HG02759 (cell line): Measurements from ENCODE around the gene TMEM94.
"Not testable (repeated sequence)": the region's sequence is repeated elsewhere in the genome, so short reads cannot be mapped to it uniquely, and the experiment has no call there.

Experiments
- ATAC-seq: cut with Tn5 transposase; IDR thresholded peaks from one replicate; pipeline ENCODE4 v1.9.1; 2021; ENCODE audit warnings: mild to moderate bottlenecking, moderate library complexity; ENCODE audit not compliant: unreplicated experiment

Gene TMEM94

DNA sequence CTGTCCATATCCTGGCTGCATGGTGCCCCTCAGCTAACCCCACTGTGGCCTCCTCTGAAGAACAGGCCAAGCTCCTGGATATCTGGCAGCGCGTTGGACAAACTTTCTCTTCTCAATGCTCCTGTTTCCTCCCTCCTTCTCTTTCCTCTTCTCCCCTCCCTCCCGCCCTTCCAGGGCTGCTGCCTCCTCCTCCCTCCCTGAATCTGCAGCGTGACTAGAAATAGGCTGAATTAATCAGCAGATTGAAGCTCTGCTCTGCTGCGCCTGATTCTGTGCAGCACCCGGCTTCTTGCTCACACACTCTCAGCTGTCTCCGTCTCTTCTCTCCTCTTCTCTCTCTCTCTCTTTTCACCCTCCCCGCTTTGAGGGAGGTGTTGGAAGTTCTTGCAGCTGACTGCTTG lies 19.8 kb downstream of the TMEM94 start:
- no peak for ATAC-seq

DNA sequence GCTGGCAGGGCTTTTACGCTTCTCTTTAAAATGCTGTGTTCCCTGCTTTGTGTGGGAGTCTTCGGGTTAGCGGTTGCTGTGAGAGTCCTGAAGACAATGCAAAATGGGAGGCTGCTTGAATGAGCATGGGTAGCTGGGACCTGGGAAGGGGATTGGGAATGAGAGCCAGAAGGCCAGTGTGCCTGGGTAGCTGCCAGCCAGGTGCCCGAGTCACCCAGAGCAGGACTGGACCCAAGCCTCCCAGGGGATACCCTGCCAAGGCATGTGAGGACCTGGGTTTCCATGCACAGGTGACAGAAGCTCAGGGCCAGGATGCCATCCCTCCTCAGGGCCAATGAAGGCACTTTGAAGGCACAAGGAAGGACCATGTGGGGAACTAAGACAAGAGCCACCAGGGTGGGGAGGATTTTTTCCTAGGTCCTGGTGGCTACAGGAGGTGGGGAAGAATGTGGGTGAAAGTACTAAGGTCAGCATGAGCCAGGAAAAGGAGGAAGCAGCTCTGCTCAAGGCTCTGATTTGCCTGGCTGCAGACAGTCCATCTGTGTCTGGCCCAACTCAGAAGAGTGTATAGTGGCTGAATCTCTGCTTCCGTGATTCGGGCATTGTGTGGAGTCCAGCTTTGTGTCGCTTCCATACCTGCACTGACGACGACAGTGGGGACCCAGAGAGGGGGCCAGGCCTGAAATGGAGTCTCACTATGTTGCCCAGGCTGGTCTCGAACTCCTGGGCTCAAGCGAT lies 20.5 kb downstream of the TMEM94 start:
- ATAC-seq: no peak

DNA sequence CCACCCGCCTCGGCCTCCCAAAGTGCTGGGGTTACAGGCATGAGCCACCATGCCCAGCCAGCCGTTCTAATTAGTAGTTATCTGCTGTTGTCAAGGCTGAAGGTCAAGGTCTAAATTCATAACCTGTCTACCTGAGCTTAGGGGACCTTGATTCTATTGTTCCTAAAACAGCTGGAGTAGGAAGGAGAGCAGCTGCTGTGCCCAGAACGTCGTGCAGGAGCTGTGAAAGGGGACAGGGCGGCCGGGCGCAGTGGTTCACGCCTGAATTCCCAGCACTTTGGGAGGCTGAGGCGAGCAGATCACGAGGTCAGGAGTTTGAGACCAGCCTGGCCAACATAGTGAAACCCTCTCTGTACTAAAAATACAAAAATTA lies 21.0 kb downstream of the TMEM94 start:
- not testable (repeated sequence) for ATAC-seq

DNA sequence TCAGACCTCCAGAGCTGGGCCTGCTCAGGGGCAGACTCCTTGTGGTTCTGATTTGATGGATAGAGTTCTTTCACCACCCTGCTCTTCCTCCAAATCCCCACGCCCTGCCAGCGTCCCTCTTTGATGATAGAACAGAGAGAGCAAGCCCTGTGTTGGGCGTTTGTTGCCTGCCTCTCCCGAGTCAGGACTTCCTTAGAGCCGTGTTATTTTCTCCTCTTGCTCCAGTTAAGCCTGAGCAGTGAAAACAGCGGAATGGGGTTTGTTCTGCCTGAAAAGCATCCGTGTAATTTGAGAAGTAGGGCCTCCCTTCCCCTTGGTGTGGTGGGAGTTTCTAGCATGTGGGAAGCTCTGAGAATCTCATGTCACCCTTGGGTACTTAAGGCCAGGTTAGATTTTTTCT lies 22.1 kb downstream of the TMEM94 start:
- no peak for ATAC-seq

DNA sequence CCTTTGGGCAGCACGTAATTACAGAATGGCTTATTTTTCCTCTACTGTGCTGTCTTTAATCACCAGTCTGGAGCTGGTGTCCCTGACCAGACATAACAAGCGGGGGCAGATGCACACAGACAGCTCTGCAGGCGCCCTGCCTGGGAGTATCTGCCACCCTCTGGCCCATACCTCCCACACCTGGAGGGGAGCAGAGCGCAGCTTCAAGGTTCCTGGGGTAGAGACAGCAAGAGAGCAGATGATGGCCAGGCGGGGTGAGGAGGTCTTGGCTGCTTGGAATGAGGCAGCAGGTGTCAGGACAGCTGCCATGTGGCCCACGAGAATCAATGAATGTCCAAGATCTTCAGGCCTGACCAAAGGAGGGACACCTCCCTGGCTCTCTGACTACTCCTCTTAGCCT lies 23.8 kb downstream of the TMEM94 start:
- ATAC-seq: no peak

DNA sequence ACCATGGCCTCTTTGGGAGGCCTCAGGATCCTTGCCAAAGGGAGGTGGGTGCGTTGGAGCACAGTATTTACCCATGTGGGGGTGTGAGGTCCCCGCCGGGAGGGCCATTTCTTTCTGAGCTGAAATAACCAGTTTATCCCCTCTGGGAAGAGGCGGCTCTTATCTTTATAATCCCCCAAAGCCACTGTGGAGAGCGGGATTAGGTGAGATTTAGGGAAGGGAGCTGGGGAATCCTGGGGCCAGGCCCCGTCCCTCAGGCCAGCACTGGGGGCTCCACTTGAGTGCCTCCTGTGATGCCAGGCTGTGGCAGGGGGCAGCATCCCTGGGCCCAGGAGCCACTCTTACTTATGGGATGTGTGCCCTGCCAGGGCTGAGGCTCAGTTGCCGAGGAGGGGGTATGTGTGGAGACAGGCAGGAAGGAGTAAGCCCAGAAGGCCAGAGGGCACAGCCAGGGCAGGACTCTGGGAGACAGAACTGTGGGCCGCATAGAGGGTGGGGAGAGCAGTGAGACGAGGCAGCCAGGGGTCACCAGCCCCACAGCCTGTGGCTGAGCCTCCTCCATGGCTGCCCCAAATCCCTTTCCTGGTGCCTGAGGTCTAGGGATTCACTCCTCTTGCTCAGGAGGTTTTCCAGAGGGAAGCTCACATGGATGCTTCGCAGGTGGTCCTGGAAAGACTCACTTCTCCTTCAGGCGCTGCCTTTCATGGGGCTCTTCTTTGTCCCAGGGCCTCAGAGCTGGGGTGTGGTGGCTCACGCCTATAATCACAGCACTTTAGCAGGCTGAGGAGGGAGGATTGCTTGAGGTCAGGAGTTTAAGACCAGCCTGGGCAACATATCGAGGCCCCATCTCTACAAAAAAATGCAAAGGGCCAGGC lies 25.0 kb downstream of the TMEM94 start:
- no peak for ATAC-seq

DNA sequence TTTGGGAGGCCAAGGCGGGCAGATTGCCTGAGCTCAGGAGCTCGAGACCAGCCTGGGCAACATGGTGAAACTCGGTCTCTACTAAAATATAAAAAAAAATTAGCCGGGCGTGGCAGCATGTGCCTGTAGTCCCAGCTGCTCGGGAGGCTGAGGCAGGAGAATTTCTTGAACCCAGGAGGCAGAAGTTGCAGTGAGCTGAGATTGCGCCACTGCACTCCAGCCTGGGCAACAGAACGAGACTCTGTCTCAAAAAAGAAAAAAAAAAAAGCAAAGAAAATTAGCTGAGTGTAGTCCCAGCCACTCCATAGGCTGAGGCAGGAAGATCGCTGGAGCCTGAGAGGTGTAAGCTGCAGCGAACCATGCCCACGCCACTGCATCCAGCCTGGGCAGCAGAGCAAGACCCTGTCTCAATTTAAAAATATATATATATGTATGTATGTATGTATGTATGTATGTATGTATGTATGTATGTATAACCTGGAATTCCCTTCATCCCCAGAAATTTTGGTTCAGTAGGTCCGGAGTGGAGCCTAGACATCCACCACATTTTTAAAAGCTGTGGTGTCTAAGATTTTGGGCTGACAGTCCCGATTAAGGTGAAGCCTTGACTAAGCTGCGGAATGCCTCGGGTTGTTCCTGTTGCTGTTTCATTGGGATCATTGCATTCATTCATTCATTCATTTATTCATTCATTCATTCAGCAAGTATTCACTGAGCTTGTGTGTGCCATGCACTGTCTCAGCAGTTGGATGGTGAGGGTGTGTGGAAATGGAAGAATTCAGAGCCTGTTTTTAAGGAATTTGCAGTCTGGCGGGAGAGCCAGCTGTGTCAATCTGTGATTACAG lies 25.9 kb downstream of the TMEM94 start:
- no peak for ATAC-seq

DNA sequence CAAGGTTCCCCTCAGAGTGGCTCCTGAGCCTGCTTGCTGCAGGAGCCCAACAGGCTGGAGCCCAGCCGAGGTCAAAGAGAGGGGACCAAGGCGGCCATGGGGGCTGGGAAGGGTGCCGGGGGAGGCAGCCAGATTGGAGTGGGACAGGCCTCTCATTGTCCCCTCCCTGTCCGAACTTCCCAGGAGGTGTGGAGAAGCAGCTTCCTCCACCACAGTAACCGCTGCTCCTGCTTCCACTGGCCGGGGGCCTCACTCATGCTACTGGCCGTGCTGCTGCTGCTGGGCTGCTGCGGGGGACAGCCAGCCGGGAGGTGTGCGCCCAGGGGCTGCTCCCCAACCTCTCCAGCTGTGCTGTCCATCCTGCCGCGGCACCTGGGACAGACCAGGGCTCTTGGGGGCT lies 29.3 kb downstream of the TMEM94 start:
- ATAC-seq: no peak

DNA sequence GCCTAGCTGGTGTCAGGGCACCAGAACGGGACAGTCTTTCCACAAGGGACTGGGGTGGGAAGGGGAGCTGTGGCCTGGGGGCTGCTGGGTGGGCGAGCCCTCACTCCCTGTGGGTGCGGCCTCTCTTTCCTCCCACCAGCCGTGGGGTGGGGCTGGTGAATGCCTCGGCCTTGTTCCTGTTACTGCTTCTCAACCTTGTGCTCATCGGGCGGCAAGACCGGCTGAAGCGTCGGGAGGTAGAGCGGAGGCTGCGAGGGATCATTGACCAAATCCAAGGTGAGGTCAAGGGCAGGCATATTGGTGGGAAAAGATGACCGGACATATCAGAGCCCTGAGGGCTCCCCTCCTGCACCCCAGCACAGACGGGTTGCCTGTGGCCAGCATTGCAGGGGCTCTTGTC lies 29.7 kb downstream of the TMEM94 start:
- no peak for ATAC-seq

DNA sequence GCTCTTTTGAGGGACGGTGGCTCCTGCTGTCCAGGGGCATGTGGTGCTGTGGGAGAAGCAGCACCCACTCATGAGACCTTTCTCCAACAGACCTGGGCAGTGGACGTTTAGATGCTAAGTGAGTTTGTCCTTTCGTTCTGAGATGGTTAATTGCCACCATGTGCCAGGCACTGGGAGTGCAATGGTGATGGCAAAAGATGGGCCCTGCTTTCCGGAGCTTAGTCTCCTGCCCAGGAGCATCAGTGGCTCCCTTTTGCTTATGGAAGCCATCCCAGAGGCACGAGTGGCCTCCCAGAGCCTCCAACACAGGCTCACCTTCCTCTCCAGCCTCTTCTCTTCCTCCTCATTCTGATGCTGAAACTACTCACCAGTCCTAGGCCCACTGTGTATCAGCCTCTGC lies 30.5 kb downstream of the TMEM94 start:
- ATAC-seq: no peak

DNA sequence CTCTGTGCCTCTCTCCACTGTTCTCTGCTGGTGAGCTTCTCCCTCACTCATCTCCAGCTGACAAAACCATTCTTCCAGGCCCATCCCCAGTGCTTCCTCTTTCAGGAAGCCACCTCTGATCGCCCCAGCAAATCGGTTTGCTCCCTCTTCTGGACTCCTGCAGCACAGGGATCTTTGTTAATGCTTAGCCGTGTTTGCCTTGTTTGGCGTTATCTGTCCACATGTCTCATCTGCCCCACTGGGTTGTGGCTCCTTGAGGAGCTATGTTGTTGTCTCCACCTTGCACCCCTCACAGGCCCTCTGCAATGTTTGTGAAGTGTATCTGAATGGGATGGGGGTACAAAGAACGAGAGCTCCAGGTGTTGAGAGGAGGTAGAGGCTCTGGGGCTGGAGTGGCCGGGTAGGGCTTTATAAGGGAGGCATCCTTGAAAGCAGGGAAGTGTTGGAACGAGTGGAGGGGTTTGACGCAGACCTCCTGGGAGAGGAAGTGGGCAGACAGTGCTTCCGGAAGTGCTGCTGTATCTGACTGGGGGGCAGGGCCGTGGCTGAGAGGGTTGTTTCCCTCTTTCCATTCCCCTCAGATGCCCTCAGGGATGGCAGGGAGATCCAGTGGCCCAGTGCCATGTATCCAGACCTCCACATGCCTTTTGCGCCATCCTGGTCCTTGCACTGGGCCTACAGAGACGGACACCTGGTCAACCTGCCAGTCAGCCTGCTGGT lies 31.1 kb downstream of the TMEM94 start:
- no peak for ATAC-seq

DNA sequence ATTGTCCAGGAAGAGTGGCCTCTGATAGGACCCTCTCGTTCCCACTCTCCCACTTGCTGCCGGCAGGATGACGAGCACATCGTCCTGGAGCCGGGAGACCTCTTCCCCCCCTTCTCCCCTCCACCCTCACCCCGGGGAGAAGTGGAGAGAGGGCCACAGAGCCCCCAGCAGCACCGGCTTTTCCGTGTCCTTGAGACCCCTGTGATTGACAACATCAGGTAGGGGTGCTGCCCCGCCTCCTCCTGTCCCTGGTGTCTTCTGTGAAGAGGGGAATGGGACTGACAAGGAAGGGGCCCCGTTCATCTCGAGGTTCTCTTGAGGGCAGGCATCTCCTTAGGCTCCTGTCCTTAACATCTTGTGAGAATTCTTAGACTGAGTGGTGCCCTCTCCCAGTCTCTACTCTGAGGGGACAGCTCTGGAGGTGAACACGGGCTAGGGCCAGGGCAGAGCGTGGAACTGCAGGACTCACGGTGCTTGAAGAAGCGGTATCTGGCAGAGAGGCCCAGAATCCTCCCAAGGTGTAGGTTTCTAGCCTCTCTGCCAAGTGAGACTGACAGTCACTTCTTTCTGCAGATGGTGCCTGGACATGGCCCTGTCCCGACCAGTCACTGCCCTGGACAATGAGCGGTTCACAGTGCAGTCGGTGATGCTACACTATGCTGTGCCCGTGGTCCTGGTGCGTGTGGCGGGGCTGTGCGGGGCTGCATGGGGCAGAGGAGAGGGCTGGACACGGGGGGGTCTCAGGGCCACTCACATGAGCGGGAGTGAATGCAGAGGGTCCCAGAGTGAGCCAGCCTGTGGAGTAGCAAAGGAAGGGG lies 32.5 kb downstream of the TMEM94 start:
- ATAC-seq: no peak

DNA sequence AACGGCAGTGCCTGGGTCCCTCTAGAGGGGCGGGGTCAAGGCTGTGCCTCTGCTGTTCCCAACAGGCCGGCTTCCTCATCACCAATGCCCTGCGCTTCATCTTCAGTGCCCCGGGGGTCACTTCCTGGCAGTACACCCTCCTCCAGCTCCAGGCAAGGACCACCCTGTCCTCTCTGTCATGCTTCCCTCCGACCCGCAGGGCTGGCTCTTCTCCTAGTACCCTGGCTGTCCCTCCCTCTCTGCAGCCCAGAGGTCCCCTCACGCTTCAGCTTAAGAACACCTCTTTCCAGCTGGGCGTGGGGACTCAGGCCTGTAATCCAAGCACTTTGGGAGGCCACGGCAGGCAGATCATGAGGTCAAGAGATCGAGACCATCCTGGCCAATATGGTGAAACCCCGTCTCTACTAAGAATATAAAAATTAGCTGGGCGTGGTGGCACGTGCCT lies 33.1 kb downstream of the TMEM94 start:
- no peak for ATAC-seq

DNA sequence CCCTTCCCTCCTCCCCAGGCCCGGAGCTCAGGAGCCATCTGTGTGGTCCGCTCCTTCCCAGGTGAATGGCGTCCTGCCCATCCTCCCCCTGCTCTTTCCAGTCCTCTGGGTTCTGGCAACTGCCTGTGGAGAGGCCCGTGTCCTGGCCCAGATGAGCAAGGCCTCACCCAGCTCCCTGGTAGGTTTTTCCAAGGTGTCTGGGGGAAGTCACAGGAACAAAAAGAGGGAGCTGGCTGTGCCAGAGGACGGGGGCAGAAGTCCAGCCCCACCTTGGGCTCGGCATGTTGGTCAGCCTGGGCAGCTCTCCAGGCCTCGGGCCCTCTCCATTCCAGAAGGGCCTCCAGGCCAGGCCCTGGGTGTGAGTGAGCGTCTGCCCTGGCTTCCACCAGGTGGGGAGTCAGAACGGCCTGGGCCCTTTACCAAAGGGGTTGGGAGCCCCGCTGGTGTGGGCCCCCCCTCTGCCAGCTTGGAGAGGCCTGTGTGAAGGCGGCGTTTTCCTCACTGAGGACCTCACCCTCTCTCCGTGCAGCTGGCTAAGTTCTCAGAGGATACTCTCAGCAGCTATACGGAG lies 33.8 kb downstream of the TMEM94 start:
- ATAC-seq: no peak

DNA sequence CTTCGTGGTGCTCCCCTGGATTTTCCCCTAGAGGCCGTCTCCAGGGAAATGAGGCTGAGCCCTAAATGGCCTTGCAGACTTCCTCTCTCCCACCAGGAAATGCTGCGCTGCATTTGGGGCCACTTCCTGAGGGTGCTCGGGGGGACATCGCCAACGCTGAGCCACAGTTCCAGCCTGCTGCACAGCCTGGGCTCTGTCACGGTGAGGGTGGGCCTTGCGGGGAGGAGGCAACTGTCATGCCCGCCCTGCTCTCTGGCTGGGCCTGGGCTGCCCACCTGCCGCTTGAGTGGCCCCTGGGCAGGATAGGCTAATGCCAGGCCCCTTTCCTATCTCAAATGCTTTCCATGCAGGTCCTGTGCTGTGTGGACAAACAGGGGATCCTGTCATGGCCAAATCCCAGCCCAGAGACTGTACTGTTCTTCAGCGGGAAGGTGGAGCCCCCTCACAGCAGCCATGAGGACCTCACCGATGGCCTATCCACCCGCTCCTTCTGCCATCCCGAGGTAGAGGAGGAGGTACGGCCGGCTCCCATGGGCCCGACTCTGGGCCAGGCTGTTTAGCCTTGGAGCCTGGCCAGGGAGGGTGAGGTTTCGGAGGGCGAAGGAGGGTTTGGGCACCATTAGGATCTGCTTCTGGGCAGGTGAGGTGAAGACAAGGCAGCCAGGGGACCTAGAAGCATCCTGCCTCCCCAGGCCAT lies 34.7 kb downstream of the TMEM94 start:
- ATAC-seq: no peak

DNA sequence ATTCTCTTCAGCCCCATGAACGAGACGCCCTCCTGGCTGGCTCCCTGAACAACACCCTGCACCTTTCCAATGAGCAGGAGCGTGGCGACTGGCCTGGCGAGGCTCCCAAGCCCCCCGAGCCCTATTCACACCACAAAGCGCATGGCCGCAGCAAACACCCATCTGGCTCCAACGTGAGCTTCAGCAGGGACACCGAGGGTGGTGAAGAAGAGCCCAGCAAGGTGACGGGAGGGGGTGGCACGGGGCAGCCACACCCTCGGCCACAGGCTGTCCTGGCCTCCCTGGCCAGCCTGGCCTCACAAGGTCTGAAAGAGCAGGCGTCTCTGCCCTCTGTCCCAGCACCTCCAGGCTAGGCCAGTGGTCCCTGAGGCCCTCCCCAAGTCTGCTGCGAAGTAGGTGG lies 35.2 kb downstream of the TMEM94 start:
- no peak for ATAC-seq

DNA sequence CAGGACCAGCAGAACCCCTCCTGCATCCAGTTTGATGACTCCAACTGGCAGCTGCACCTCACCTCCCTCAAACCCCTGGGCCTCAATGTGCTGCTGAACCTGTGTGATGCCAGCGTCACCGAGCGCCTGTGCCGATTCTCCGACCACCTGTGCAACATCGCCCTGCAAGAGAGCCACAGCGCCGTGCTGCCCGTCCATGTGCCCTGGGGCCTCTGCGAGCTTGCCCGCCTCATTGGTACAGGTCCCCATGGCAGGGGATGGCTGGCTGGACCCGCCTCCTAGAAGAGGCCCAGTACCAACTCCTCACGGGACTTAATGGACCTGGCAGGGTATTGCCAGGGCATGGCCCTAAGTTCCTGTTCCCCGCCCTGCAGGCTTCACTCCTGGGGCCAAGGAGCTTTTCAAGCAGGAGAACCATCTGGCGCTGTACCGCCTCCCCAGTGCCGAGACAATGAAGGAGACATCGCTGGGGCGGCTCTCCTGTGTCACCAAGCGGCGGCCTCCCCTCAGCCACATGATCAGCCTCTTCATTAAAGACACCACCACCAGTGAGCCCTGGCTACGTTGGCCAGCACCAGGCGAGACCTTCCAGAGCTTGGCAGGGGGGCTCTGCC lies 36.2 kb downstream of the TMEM94 start:
- ATAC-seq: no peak

DNA sequence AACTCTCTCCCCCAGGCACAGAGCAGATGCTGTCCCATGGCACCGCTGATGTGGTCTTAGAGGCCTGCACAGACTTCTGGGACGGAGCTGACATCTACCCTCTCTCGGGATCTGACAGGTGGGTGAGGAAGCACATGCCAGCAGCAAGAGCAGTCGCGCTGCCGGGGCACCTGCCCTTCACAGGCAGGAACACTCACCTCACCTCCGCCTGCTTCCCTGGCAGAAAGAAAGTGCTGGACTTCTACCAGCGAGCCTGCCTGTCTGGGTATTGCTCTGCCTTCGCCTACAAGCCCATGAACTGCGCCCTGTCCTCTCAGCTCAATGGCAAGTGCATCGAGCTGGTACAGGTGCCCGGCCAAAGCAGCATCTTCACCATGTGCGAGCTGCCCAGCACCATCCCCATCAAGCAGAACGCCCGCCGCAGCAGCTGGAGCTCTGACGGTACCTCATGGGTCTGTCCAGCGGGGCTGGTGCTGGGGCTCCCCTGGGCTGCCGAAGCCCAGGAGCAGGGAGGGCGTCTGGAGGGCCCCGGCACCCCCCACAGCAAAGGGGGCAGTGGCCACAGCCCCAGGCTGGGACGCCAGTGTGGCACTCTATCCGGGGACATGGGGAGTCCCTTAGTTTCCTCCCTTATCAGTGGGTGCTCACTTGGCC lies 37.2 kb downstream of the TMEM94 start:
- no peak for ATAC-seq
